Astrocyte of the cerebellum (primary cell): ENCODE data around the gene TRAM1L1.

ENCODE experiments used
- DNase-seq: peaks from one replicate; pipeline ENCODE4 v3.0.0-alpha.2; 2011; ENCODE audit warnings: low read depth
- H3K4me3 ChIP-seq: 2 replicates; pipeline ENCODE4 v1.5.1; 2011; ENCODE audit warnings: mild to moderate bottlenecking, low read depth, low read length, moderate library complexity
- CTCF ChIP-seq: IDR thresholded peaks from 2 replicates; pipeline ENCODE4 v1.5.1; 2012; ENCODE audit warnings: low read length, low read depth, moderate library complexity, mild to moderate bottlenecking; ENCODE audit errors: missing control alignments
- in situ Hi-C: cut with HindIII; loops from 2 replicates; pipeline ENCODE4 v1.10.0; 2017; ENCODE audit warnings: low sequenced_read_pairs

Gene TRAM1L1

GRCh38 chr4:117068120-117068519, 17.3 kb downstream of the TRAM1L1 start:
- DNase-seq, result no peak
- no peak for TF ChIP-seq CTCF
- no peak overlapping the region for H3K4me3 ChIP-seq
- in situ Hi-C loops, result no loop called here

DNA sequence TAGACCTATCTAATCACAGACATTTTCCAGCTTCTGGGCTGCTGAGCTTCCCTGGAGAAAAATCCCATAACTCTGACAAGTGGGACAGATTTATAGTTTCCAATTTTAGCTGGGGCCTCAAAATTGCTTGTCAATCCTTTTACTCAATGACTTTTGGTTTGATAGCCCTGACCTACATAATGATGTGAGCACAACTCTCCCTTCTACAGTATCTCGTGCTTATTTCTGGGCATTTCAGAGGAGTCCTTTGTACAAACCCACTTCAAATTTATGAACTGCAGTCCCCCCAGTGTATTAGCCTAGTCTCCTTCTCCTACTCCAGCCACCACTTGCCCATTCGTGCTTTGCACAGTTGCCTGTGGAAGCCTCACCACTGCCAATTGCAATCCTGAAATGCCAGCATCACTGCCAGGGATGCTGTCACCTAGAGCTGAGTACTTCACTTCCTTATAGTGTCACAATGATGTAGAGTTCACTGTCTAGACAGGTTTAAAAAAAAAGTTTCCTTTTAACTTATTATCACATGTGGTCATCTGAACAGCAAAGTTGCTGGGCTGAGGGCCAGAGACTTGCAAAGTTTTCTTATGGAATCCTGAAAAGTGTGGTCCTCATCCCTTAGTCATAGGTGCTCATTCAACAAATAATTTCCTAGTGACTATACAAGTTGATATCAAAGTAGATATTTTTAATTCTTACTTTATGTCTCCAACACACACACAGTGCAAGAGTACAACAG, 21.2 kb downstream of the TRAM1L1 start:
- TF ChIP-seq CTCF, result no peak
- H3K4me3 ChIP-seq, result no peak overlapping the region
- in situ Hi-C loops, result no loop called here
- peak; percentile 55 for DNase-seq

DNA sequence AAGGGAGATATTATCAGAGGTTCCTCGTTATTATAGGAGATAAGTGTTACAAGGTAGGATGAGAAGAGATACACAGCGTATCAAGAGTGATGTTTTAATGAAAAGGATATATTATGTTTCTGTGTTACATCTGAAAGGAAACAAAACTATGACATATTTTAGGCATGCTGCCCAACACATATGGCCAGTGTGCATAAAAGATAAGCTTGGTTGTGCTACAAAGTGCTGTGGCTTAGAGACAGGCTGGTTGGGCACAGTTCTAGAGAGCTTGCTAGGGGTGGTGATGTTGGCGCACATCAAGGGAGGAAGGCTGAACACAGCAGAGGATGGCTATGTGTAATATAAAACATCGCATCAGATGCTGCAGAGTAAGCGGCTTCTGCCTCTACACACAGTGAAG, 42.4 kb downstream of the TRAM1L1 start:
- no peak overlapping the region for H3K4me3 ChIP-seq
- DNase-seq, result no peak
- TF ChIP-seq CTCF, result no peak
- in situ Hi-C loops, result no loop called here
